NCI-H748 (cell line): ENCODE data around the gene PNCK.
"Not testable (repeated sequence)": the region's sequence is repeated elsewhere in the genome, so short reads cannot be mapped to it uniquely, and the experiment has no call there.

Experiments used
- DNase-seq: peaks from one replicate; lab custom pipeline; 2025; ENCODE audit not compliant: unreplicated experiment; lab: John Stamatoyannopoulos, UW

PNCK gene

DNA sequence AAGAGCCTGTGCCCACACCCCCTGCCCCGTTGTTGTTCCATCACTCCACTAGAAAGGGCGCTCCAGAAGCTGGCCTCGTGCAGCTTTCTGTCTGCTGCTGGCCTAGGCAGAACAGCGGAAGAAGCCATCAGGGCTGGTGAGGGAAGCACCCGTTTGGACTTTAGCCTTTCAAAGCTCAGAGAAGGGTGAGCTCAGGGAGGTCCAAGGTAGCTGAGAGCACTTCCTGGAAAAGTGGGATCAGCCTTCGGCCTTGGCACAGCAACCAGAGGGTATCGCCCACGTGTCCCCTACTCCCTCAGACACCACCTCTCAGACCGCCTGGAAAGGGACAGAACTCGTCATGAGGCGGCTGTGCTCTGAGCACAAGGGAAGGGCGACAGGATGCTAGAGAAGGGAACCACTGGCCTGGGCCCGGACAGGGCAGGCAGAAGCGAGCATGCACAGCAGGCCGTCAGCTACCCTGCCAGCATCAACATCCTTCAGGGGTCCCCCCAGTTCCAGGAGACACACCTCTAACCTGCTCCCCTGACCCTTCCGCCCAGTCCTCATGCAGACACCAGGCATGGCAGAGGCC, 25.7 kb upstream of the PNCK start:
- not testable (repeated sequence) for DNase-seq

DNA sequence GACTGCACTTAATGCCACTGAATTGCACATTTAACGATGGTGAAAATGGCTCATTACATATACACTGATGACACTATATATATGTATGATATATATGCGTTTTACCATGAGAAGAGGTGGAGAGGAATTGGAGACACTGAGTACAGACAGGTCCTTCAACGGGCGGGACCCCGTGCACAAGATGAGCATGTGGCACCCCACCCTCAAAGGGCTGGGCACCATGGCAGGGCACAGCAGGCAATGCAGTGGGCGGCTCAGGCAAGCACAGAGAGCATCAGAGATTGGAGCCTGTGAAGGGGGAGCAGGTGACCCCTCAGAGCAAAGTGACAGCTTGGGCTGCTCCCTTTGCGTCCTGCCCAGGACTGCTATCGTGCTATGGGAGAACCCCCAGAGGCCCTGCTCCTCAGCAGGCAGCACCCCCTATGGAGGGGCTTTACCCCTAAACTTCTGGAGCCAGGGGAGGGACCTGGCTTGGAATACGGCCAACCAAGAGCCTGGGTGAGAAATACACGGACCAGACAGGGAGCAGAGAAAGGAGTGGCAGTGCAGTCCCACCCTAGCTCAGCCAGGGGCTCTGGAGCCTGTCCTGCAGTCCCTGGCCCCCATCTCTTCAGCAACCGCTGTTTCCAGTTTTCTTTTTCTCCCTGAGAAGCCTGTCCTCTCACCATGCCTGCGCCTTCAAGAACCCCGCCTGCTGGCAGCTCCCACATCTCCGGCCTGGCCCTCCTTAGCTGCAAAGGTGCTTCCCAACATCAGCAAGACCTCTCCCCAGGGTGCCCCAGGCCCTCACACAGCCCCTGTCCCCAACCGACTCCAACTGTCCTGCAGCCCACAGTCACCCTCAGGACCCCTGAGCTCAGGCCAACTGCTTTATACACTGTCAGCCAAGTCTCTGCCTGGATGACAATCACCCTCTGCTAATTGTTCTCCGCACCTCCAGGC, 24.6 kb upstream of the PNCK start:
- DNase-seq = no peak

DNA sequence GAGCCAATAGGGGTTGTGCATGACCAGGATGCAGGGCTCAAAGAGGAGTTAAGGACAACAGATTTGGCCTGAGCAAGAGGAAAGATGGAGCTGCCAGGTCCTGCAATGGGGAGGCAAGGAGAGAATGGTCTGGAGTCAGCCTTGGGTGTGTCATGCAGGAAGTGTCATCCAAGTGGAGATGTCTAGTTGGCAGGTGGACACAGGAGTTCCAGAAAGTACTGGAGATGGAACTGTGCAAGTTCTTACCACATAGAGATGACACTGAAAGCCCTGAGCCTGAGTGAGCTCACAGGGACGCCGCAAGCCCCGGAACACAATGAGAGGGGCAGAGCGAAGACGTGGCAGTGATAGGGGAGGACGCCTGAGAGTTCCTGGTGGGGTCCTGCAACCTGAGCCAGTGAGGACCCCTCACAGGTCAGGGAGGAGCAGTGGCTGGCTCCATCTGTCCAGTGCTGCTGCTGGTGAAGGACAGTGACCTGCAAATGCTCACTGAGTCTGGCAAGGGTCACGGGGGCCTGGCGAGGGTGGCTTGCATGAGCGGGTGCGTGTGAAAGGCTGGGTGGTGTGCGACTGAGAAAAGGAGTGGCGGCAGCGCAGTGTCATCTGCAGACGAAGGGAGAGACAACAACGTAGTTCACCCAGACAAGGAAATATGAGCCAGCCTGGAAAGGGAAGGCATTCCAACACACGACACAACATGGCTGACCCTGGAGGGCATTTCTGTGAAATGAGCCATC, 23.5 kb upstream of the PNCK start:
- DNase-seq = not testable (repeated sequence)

DNA sequence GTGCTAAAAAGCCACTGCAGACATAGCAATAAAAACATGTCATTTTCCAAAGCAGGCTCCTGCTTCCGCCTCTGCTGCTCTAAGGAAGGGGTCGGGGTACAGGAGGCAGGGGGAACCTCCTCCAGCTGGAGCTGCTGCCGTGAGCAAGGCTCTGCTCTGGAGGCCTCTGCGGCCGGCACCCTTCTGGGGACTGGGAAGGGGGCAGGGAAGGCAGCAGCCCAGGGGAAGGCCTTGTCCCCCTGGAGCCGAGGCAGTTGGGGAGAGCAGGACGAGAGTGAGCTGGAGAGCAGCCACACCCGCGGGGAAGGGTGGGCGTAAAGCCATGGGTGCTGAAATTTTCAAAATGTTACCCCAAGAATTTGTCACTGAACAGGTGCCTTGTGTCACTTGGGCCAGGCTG, 22.9 kb upstream of the PNCK start:
- not testable (repeated sequence) for DNase-seq

DNA sequence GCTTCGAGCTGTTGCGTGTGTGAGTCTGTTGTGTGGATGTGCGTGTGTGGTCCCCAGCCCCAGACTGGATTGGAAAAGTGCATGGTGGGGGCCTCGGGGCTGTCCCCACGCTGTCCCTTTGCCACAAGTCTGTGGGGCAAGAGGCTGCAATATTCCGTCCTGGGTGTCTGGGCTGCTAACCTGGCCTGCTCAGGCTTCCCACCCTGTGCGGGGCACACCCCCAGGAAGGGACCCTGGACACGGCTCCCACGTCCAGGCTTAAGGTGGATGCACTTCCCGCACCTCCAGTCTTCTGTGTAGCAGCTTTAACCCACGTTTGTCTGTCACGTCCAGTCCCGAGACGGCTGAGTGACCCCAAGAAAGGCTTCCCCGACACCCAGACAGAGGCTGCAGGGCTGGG, 22.5 kb upstream of the PNCK start:
- DNase-seq = no peak

DNA sequence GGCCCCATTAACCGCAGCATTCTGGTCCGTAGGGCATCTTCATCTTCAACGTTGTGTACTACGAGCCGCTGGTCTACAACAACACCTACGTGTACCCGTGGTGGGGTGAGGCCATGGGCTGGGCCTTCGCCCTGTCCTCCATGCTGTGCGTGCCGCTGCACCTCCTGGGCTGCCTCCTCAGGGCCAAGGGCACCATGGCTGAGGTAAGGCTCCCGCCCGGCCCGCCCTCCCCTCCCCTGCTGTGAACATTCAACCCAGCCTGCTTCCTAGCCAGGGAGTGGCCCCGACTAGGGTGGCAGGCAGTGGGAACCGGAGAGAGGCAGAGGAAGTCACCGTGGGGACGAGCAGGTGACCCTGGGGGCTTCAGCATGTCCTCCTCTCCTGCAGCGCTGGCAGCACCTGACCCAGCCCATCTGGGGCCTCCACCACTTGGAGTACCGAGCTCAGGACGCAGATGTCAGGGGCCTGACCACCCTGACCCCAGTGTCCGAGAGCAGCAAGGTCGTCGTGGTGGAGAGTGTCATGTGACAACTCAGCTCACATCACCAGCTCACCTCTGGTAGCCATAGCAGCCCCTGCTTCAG, 21.2 kb upstream of the PNCK start:
- no peak for DNase-seq

DNA sequence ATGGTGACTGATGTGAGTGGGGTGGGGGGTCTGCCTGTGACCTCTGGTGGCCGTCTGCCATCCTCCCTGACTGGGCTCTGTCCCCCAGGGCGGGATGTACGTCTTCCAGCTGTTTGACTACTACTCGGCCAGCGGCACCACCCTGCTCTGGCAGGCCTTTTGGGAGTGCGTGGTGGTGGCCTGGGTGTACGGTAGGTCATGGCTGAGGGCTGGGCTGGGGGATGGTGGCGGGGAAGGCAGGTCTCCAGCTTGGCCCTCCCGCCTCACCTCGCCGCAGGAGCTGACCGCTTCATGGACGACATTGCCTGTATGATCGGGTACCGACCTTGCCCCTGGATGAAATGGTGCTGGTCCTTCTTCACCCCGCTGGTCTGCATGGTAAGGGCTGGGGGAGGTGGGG, 20.6 kb upstream of the PNCK start:
- DNase-seq = not testable (repeated sequence)

DNA sequence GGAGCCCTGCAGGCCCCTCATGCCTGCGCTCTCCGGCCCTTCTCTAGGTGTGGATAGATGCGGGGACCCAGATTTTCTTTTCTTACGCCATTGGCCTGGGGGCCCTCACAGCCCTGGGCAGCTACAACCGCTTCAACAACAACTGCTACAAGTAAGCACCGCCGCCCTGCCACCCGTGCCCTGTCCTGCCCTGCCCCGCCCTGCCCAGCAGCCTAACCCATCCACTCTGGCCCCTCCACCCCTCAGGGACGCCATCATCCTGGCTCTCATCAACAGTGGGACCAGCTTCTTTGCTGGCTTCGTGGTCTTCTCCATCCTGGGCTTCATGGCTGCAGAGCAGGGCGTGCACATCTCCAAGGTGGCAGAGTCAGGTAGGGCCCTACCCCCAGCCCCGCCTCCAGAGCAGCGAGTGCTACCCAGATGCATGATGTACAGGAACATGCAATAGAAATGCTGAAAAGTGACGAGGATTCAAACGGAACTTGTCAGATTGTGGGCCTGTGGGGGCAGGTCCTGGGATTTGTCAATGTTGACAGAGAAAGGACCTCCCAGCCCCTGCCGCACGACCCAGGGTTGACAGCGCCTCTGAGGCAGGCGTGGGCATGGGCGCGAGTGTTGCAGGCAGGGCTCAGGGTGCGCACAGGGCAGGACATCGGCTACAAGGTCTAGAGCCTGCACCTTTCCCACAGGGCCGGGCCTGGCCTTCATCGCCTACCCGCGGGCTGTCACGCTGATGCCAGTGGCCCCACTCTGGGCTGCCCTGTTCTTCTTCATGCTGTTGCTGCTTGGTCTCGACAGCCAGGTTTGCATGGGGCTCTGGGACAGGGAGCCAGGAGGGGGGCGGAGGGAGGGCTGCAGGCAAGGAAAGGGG, 19.8 kb upstream of the PNCK start:
- no peak for DNase-seq

DNA sequence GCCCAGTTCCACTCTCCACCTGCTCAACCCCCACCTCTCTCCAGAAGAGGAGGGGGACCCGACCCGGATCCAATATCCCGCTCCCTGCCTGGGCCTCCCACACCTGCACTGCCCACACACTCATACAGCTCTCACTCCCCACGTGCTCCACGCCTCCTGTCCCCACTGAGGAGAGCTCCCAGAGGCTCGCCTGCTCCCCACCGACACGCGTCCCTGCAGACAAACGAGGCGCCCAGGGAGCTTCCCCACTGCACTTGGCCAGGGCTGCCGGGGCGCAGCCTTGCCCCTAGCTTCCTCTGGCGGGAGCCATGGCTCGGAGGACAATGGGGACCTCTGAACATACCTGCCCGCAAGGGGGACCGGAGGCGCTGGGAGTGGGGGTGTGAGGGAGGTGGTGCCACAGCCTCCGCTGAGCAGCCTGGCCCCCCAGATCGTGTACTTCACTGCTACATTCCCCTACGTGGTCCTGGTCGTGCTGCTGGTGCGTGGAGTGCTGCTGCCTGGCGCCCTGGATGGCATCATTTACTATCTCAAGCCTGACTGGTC, 19.1 kb upstream of the PNCK start:
- DNase-seq = no peak

DNA sequence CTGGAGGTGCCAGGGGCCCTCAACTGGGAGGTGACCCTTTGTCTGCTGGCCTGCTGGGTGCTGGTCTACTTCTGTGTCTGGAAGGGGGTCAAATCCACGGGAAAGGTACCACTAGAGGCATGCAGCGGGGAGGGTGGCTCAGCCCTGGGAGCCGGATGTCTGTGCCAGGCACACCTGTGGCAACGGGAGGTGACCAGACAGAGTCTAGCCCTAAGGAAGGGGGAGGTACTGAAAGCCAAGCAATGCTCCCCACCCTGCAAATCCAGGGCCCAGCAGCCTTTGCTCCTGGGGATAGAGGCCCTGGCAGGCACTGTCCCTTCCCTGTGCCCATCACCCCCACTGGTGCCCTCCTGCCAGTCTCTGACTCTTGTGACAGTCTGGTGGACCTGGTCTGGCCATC, 18.4 kb upstream of the PNCK start:
- DNase-seq = no peak

DNA sequence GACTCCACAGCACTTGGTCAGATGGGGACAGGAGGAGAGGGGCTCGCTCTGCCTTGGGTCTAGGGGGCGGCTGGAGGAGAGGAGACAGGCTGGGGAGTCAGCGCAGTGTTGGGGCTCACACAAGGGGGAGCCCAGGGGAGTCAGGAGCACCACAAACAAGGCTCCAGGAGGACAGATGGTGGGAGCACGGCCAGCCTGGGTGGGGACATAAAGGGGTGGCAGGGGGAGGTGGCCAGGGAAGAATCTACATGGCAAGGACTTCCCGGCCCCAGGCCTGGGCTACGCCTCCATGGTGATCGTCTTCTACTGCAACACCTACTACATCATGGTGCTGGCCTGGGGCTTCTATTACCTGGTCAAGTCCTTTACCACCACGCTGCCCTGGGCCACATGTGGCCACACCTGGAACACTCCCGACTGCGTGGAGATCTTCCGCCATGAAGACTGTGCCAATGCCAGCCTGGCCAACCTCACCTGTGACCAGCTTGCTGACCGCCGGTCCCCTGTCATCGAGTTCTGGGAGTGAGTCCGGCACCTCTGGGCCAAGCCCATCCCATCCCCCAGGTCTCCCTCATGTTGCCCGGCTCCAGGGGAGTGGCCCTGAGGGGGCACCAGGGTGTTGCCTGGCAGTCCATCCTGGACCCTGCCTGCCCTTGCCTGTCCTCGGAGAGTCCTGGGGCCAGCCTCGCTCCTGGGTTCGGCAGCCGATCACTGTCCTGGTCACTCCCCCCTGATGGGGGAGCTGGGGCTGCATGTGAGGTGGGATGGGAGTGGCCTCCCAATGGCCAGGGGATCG, 17.6 kb upstream of the PNCK start:
- not testable (repeated sequence) for DNase-seq

DNA sequence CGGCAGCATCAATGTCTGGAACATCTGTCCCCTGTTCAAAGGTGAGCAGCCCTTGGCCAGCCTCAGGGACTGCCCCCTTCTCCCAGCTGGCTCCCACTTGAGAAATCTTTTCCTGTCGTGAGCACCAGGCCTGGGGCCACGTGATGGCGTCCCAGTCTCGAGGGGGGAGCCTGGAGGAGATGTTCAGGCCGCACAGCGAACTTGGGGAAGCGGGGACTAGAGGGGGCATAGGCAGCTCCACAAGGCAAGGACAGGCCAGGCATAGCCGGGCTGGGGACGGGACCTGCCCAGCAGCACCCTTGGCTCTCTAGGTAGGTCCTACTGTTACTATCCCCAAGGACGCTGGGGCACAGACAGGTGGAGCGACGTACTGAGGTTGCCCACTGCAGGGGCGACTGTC, 16.9 kb upstream of the PNCK start:
- no peak for DNase-seq

DNA sequence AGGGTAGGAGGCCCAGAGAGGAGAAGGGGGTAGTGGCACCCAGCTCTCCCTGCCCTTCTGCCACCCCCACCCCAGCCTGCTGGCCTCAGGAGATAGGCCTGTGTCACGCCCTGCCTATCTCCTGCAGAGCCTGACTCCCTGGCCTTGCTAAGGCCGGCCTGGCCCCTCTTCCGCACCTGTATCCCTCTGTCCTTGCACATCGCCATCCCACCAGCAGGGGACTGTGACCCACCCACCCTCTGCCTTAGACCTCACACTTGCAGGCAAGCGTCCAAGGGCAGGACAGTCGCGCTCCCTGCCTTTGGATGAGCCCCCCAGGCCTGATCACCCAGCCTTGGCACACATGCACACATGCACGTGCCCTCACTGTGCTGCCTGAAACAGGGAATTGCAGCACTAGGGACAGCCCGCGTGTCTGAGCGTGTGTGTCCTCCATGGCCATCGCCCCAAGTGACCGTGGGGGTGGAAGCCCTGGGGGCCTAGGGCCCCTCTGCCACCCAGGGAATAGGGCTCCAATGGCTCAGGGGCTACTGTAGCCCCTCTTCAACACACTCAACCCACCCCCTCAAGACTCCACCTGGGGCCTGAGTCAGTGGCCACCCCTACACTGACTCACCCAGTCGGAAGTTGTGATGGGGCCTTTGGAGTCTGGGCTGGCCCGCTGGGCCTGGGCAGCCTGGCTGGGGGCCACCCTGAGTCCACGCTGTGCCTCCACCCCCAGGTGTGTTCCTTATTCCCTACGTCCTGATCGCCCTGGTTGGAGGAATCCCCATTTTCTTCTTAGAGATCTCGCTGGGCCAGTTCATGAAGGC, 16.2 kb upstream of the PNCK start:
- no peak for DNase-seq

DNA sequence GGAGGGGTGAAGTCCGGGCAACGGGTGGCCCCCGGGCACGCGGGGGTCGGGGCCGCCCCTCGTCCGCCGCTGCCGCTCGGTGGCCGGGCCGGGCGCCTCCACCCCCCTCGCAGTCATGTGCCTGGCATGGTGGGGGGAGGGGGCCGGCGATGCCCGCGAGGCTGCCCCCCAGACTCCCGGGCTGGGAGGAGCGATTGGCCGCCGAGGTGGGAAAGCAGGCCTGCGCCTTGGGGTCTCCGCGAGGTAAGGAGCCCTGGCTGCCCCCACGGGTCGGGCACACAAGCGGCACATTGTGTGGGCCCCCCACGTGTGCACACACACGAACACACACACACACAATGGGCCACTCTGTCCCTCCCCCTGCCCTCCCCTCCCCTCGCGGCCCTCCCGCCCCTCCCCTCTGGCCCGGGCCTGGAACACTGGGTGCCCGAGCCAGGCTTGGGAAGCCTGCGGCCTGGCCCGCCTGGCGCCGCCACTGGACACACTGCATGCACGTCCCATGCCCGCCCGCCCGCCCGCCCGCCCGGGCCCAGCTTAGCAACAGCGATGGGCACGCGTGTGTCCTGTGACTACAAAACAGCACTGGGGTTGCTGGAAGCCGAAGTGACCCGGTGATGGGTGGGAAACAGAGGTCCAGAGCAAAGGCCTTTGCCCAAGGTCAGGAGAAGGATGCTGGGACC, 15.4 kb upstream of the PNCK start:
- DNase-seq = no peak

DNA sequence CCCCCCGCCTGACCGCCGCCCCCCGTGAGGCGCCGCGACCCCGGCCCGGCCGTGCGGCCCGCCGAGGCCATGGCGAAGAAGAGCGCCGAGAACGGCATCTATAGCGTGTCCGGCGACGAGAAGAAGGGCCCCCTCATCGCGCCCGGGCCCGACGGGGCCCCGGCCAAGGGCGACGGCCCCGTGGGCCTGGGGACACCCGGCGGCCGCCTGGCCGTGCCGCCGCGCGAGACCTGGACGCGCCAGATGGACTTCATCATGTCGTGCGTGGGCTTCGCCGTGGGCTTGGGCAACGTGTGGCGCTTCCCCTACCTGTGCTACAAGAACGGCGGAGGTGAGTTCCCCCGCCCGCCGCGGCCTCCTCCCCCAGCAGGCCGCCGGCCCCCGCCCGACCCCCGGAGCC, 14.9 kb upstream of the PNCK start:
- no peak for DNase-seq

DNA sequence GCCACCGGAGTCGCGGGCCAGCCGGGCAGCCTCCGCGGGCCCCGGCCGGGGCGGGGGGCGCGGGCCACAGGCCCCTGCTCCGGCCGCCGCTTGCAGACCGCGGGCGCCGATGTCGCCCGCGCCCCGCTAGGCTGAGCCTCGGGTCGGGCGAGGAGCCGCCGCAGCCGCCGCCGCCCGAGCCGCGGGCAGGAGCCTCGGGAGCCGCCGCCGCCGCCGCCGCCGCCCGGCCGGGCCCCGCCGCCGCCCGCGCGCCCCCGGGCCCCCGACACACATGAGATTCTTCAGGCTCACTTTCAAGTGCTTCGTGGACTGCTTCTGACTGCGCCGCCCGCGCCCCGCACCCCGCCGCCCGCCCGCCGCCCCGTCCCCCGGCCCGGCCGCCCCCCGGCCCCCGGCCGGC, 14.5 kb upstream of the PNCK start:
- no peak for DNase-seq

DNA sequence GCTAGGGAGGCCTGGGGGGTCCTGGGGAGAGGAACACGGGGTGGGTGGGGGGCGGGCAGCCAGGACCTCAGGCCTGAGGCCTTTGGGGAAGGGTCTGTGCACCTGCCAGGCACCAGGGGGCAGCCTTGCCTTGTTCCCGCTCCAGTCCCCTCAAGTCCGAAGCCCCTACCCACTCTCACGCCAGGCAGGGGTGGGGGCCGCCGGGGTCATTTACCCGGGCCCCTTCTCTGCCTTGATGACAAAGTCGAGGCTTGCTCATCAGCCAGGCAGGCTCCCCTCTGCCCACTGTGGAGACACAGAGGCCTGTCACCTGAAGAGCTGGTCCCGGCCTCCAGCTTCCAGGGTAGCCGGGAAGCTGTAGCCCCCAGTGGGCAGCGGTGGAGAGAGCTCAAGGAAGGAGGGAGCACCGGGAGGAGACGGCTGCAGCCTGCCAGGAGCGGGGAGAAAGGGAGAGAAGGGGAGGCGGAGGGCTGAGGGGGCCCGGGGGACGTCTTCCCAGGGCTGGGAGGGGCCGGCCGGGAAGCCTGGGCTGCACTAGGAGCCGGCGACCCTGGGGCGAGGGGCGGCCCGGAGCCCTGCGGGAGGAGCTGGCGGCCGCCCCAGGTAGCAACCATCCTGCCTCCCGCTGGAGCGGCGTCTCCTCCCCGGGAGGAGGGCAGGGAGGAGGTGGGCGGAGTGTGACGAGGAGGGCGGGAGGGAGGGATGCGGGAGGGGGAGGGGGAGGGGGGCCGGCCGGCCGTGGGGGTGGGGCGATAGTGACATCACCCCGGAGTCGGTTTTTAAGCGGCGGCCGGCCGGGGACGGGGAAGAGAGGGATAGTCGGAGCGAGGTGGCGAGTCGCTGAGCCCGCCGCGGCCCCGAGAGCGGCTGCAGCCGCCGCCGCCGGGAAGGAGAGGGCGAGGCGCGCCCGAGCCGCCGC, 13.8 kb upstream of the PNCK start, which contains the start of gene SLC6A8:
TSS of gene SLC6A8 (plus strand) at position 806 of the 919 bp plus-strand sequence. CDS start 649 bp downstream, outside the sequence.
- DNase-seq = peak; percentile 77
